HL-60 (cell line): ENCODE results near the gene ZFR2.

ENCODE experiments used
- POLR2AphosphoS5 ChIP-seq: IDR thresholded peaks from 2 replicates; pipeline ENCODE4 v1.6.1; 2012; ENCODE audit warnings: low read depth
- SPI1 ChIP-seq: IDR thresholded peaks from 2 replicates; pipeline ENCODE4 v1.6.1; 2012; ENCODE audit warnings: low read depth, mild to moderate bottlenecking, borderline replicate concordance
- TF ChIP-seq, protein P1 (sequence below): IDR thresholded peaks from one replicate; pipeline ENCODE4 v1.5.1; 2011; ENCODE audit warnings: low read length, control low read depth, inconsistent platforms; ENCODE audit not compliant: insufficient read depth
- TF ChIP-seq, protein P2 (sequence below): IDR thresholded peaks from 2 replicates; pipeline ENCODE4 v1.6.1; 2012; ENCODE audit warnings: low read depth; ENCODE audit not compliant: insufficient replicate concordance

DNA sequence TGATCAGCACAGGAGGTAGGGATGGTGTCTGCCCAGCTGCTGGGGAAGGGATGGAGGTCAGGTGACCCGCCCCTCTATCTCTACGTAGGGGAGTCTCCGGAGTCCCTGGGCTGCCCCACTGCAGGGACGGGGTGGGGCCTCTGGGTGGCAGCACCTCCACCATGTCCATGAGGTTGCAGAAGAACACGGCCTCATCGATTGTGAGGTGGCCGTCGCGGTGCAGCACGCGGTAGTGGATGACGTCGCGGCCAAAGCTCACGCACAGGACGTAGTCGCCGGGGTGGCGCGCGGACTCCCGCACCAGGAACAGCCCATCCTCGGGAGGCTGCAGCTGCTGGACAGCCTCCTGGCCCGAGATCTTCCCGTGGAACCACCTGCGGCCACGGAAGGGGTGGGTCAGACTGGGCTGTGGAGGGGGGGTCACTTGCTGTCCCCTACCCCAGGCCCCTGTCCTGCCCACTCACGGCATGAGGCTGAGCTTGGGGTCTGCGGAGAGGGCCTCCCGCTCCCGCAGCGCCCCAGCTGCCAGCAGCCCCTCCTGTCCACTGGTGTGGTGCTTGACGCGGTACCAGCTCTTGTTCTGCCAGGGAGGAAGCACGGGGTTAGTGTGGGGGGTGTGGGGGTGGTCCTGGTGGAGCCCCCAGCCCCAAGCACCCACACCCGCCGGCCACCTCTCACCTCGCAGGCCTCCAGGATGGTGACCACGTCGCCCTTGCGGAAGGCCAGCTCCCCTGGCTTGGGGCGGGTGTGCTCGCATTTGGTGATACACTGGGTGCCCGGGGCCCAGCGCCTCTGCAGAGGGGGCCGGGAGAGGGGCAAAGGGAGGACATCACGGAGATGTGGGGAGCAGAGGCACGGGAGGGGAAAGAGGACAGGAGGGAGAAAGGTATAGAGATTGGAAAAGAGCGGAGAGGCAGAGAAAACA lies 84.9 kb downstream of the ZFR2 start:
- TF ChIP-seq SPI1 = no peak
- TF ChIP-seq, protein P1, sequence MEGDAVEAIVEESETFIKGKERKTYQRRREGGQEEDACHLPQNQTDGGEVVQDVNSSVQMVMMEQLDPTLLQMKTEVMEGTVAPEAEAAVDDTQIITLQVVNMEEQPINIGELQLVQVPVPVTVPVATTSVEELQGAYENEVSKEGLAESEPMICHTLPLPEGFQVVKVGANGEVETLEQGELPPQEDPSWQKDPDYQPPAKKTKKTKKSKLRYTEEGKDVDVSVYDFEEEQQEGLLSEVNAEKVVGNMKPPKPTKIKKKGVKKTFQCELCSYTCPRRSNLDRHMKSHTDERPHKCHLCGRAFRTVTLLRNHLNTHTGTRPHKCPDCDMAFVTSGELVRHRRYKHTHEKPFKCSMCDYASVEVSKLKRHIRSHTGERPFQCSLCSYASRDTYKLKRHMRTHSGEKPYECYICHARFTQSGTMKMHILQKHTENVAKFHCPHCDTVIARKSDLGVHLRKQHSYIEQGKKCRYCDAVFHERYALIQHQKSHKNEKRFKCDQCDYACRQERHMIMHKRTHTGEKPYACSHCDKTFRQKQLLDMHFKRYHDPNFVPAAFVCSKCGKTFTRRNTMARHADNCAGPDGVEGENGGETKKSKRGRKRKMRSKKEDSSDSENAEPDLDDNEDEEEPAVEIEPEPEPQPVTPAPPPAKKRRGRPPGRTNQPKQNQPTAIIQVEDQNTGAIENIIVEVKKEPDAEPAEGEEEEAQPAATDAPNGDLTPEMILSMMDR = no peak
- no peak for TF ChIP-seq POLR2AphosphoS5
- TF ChIP-seq, protein P2, sequence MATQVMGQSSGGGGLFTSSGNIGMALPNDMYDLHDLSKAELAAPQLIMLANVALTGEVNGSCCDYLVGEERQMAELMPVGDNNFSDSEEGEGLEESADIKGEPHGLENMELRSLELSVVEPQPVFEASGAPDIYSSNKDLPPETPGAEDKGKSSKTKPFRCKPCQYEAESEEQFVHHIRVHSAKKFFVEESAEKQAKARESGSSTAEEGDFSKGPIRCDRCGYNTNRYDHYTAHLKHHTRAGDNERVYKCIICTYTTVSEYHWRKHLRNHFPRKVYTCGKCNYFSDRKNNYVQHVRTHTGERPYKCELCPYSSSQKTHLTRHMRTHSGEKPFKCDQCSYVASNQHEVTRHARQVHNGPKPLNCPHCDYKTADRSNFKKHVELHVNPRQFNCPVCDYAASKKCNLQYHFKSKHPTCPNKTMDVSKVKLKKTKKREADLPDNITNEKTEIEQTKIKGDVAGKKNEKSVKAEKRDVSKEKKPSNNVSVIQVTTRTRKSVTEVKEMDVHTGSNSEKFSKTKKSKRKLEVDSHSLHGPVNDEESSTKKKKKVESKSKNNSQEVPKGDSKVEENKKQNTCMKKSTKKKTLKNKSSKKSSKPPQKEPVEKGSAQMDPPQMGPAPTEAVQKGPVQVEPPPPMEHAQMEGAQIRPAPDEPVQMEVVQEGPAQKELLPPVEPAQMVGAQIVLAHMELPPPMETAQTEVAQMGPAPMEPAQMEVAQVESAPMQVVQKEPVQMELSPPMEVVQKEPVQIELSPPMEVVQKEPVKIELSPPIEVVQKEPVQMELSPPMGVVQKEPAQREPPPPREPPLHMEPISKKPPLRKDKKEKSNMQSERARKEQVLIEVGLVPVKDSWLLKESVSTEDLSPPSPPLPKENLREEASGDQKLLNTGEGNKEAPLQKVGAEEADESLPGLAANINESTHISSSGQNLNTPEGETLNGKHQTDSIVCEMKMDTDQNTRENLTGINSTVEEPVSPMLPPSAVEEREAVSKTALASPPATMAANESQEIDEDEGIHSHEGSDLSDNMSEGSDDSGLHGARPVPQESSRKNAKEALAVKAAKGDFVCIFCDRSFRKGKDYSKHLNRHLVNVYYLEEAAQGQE = no peak
